HG03095 (cell line): ENCODE data around the gene PTCD1.
"Not testable (repeated sequence)": the region's sequence is repeated elsewhere in the genome, so short reads cannot be mapped to it uniquely, and the experiment has no call there.

ENCODE experiments used
- ATAC-seq: cut with Tn5 transposase; IDR thresholded peaks from one replicate; pipeline ENCODE4 v1.9.1; 2021; ENCODE audit warnings: moderate library complexity; ENCODE audit not compliant: unreplicated experiment

The PTCD1 gene

DNA sequence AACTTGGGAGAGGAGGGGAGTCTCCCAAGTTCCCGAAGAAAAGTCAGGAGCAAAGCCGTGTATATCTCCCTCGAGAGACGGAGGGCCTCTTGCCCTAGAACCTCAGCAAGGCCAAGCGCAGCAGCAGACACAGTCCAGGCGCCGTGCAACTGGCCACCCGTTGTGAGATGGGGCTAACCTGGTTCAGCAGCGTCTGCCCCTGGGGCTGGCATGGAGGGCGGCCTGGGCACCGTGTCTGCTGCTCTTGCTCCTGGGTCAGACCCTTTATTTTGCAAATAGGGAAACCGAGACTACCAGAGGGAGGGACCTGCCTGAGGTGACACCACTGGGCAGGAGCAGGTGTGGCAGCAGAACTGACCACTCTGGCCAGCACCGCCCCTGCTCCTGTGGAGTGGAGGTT is 13.9 kb upstream of the PTCD1 start:
- no peak for ATAC-seq

- no peak for ATAC-seq
Observed at GRCh38 chr7:99451936-99452335, 13.3 kb upstream of the PTCD1 start.

- no peak for ATAC-seq
Observed at GRCh38 chr7:99449326-99449725, 10.7 kb upstream of the PTCD1 start.

DNA sequence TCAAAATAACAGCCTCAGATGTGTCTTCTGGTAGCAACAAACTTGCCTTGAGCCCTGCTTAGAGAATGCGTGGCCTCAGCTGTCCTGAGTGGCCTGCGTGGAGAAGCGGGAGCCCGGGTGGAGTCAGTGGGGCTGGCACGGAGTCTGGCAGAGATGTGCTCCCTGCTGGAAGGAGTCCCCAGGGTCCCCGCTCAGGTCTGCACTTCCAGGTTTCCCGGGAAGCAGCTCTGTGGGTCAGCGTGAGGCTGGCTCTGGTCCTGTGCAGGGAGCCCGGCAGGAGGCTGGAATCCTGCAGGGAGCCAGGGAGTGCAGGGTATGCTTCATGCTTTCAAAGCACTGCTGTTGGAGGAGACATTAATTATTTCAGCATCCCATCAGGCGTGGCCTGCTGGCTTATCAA is 10.3 kb upstream of the PTCD1 start:
- ATAC-seq, result no peak

DNA sequence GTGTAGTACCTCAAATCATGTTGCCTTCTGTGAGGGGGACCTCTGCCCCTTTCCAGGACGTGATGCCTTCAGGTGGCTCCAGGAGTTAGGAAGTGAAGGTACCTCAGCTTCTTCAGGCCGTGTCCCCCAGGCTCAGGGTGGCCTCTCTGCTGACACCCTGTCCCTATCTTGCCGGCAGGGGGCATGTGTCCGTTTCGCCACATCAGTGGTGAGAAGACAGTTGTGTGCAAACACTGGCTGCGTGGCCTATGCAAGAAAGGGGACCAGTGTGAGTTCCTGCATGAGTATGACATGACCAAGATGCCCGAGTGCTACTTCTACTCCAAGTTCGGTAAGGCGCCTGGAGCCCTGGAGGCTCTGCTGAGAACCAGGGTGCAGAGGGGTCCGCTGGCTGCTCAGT is 9.3 kb upstream of the PTCD1 start:
- ATAC-seq, result no peak

DNA sequence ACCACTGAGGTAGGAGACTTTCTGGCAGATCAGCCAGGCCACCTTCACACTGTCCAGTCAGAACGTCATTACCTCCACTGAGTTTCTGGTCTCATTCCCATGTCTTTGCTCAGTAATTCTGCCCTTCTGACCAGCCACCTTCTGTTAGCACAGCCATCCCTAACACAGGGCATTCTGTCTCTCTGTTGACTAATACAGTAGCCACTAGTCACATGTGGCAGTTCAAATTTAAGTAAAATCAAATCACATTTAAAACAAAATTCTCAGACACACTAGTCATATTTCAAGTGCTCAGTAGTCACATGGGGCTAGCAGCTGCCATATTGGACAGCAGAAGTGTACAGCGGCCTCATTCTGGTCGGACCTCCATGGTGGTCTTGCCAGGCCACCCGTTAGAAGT is 7.5 kb upstream of the PTCD1 start:
- ATAC-seq, result no peak

DNA sequence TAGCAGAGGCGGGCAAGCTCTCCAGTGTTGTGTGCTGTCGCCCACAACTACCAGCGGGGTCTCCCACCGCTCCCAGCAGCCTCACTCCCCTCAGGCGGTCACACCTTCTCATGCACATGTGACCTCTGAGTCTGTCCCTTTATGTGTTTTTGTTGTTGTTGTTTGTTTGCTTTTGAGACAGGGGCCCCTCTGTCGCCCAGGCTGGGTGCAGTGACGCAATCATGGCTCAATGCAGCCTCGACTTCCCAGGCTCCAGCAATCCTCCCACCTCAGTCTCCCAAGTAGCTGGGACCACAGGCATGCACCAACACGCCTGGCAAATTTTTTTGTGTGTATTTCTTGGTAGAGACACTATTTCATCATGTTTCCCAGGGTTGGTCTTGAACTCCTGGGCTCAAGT is 1.6 kb upstream of the PTCD1 start:
- no peak for ATAC-seq

GRCh38 chr7:99437946-99438572 is 539 bp downstream of the PTCD1 start:
- peak; percentile 2 for ATAC-seq

DNA sequence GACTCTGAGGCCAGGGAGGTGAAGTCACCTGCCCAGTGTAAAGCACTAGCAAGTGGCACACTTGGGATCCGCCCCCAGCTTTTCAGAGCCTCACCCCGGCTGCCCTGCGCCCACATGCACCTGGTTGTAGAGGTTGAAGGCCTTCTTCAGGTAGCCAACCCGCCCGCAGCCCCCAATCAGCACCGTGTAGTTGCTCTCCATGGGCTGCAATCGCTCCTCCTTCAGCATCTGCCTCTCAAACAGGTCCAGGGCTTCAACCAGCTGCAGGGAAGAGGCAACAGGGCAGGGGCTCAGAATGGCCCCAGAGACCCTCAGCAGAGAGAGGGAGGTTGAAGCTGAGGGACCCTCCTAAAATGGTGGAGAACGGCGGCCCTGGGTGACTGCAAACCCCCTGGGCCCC is 5.4 kb downstream of the PTCD1 start:
- ATAC-seq, result no peak

GRCh38 chr7:99431756-99432540 is 6.7 kb downstream of the PTCD1 start:
- ATAC-seq, result not testable (repeated sequence)

GRCh38 chr7:99429756-99430155 is 8.8 kb downstream of the PTCD1 start:
- ATAC-seq, result no peak

DNA sequence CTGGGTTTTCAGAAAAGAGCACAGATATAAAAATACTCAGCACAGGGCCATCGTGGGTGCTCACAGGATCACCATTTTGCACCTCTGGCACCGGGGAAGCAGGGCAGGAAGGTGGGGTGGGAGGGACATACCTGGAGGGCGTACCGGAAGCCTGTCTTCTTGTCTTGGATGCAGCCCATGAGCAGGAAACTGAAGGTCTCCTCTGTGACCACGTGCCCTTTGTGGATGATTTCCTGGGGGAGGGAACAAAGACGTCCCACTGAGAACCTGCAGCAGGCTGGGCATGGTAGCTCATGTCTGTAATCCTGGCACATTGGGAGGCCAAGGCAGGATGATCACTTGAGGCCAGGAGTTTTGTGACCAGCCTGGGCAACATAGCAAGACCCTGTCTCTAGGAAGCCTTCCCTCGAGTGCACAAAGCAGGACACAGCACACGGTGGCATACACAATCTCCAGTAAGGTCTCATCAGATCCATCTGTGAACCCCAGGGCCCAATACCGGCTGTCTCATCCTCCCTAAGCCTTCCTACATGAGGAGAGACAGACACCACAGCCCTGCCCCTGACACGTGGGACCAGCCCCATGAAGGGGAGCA is 9.5 kb downstream of the PTCD1 start:
- ATAC-seq, result no peak

DNA sequence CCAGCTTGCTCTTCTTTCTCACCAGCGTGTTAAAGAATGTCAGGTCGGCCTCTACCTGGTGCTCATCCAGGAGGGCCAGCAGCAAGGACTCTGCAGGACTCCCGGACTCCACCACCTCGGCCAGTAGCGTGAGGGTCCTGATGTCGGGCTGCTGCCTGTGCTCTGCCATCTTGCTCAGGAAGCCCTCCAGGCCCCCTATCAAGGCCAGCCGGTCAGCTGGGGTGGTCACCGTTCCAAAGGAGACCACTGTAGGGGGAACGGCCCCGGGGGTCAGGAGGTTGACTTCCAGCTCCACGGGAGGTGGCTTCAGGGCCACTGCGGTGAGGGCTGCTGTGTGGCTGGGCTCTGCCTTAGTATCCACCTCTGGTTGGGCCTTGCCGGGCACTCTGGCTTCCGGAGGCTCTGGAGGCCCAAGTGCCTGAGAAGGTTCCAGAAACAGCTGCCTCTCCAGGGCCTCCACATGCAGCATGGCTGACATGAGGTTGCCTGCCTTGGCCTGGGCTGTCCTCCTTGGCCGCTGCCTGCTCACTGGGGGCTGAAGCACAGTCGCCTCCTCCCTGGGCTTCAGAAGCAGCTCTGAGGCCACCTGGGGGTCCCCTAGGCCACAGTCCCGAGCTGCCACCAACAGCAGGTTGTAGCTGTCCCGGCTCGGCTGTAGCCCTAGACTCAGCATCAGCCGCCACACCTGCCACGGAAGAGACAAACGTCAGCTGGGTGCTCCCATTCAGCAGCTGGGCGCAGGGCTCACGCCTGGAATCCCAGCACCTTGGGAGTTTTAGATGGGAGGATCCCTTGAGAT is 13.5 kb downstream of the PTCD1 start:
- no peak for ATAC-seq

DNA sequence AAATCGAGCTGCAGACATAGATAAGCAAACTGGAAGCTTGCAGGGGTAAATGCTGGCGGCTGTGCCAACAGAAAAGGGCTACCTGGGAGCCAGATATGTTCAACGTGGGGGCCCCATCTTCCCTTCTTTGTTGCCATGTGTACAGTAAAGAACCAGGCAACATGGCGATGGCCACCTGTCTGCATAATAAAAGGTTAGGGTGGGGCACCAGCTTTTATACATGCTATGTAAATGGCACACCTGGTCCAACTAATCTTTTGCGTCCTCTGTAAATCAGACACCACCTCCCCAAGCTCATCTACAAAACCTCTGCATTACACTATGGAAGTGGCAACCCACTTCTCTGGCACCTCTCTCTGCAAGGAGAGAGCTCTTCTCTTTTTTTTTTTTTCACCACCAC is 16.0 kb downstream of the PTCD1 start:
- ATAC-seq, result no peak

DNA sequence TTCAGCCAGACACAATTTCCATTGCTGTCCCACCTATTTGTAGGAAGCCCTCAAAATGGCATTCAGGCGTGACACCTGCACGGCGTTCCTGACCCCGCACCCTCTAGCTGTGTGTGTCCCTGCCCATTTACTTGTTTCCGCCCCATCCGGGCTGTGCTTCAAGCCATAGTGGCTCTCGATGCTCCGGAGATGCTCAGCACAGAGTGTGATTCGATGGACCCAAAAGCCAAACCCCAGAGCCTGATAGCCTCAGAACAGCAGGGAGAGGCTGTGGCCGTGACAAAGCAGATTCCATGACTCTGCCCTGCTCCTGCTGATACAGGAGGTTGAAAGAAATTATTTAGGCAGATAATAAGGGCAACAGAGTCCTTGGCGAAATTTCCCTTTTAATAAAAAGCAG is 16.4 kb downstream of the PTCD1 start:
- ATAC-seq, result no peak

DNA sequence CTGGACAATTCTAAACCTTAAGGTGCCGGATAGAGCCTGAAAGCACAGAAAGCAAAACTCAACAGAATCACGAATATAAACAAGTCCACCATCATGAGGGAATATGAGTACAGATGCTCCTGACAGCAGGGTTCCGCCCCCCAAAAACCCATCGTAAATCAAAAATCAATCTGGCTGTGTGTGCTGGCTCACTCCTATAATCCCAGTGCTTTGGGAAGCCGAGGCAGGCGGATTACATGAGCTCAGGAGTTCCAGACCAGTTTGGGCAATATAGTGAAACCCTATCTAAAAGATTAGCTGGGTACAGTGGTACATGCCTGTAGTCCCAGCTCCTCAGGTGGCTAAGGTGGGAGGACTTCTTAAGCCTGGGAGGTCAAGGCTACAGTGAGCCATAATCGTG is 17.6 kb downstream of the PTCD1 start:
- no peak for ATAC-seq

- no peak for ATAC-seq
Observed at GRCh38 chr7:99420213-99420612, 18.4 kb downstream of the PTCD1 start.

DNA sequence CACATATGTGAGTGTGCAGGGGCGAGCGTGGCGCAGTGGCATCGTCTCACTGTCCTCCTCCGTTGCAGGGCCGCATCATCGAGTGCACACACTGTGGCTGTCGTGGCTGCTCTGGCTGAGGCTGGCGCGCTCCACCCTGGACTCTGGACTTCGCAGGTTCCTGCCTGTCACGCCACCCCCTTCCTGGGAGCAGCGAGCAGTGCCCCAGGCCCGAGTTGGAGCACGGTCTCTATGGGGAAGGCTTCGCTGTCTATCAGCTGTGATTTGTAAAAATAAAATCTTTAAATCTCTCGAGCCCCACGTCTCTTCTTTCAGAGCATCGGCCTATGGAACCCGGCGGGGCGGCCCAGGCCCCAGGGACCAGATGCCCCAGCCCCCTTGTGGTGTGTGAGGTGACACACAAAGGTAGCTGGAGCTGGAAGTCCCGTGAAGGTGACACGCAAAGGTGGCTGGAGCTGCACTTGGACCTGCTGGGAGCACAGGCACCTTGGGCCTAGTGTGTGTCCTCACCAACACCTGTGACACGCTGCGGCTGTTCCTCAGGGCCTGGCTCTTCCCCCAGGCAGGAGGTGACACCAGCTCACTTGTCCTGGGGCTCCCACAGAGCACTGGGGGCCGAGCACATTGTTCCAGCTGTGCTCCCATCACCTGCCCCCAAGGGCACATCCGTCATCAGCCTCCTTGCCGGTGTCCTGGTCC is 19.1 kb downstream of the PTCD1 start:
- no peak for ATAC-seq

DNA sequence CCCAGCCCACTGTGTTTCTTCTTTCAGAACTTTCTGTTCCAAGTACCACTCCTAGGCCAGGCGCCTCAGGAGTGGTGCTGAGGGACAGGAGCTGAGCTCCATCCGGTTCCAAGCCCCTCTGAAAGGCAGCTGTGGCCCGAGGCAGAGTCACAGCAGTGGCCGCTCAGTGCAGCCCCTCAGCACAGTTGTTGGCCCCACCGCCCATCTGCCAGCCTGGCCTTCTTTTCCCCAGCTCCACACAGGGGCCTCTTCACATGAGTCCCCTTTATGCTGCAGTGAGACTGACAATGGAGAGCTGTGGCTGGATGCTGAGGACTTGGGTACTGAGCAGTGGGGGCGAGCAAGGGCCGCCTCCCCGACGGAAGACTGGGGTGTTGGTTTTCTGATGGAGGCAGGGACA is 20.3 kb downstream of the PTCD1 start:
- no peak for ATAC-seq

GRCh38 chr7:99415513-99416127 is 23.0 kb downstream of the PTCD1 start:
- ATAC-seq, result not testable (repeated sequence)

GRCh38 chr7:99410635-99411034 is 28.0 kb downstream of the PTCD1 start:
- no peak for ATAC-seq
